Endothelial cell (in vitro differentiated cells): Measurements from ENCODE around the gene MYO16. TPM values are rescaled to one million over a fixed set of nuclear protein-coding genes. Genes with fewer than 3 reads are reported as not detected.

Experiments
- DNase-seq: peaks from one replicate; pipeline ENCODE4 v3.0.0; 2021; ENCODE audit warnings: low spot score
- H3K27ac Mint-ChIP-seq: one replicate; pipeline ENCODE4 v1.8.0; 2021; ENCODE audit warnings: mixed read lengths, inconsistent platforms; ENCODE audit not compliant: unreplicated experiment
- H3K27me3 Mint-ChIP-seq: one replicate; pipeline ENCODE4 v1.8.0; 2021; ENCODE audit warnings: mild to moderate bottlenecking, moderate library complexity, mixed read lengths, inconsistent platforms; ENCODE audit not compliant: unreplicated experiment
- H3K36me3 Mint-ChIP-seq: one replicate; pipeline ENCODE4 v1.8.0; 2021; ENCODE audit warnings: mild to moderate bottlenecking, low read depth, mixed read lengths, inconsistent platforms; ENCODE audit not compliant: unreplicated experiment
- H3K4me1 Mint-ChIP-seq: one replicate; pipeline ENCODE4 v1.8.0; 2021; ENCODE audit warnings: mild to moderate bottlenecking, mixed read lengths, inconsistent platforms; ENCODE audit not compliant: unreplicated experiment
- H3K4me3 Mint-ChIP-seq: one replicate; pipeline ENCODE4 v1.8.0; 2021; ENCODE audit warnings: mild to moderate bottlenecking, mixed read lengths, inconsistent platforms; ENCODE audit not compliant: unreplicated experiment
- H3K9me3 Mint-ChIP-seq: one replicate; pipeline ENCODE4 v1.8.0; 2021; ENCODE audit warnings: mixed read lengths, inconsistent platforms; ENCODE audit not compliant: unreplicated experiment
- long read RNA-seq: library from polyadenylated mRNA; unstranded; transcript quantifications from one replicate; pipeline ENCODE4 v2.0.0, GENCODE V29; 2020; ENCODE audit not compliant: unreplicated experiment
- total RNA-seq: library from RNA; stranded (reverse); fragmentation: NEBNext Ultra II Directional; extraction: Animal tissue kit (Norgen Biotek cat#: 25700); gene quantifications from one replicate; pipeline ENCODE4 v1.2.1, GENCODE V29; 2021; ENCODE audit not compliant: unreplicated experiment
- TF ChIP-seq, protein P1 (sequence below): fragments of 200-600 bp; sonication (generic); IDR thresholded peaks from one replicate; pipeline ENCODE4 v1.5.0; 2021; ENCODE audit warnings: antibody characterized with exemption; ENCODE audit not compliant: unreplicated experiment

The MYO16 gene
- total RNA-seq: 1.4 TPM
- long read RNA-seq: 0 reads

GRCh38 chr13:108629181-108629752 is at the start of gene MYO16:
Gene MYO16 (plus strand): TSS chr13:108629611. CDS start chr13:108629845, 234 bp downstream.
- Mint-ChIP-seq H3K4me1 (no peaks in the 10 kb centered on the region), H3K27me3 (peaks cover 1% of the 10 kb centered on the region), H3K36me3 (no peaks in the 10 kb centered on the region), H3K4me3 (no peak within 1 kb of the TSS), H3K27ac (no peak within 1 kb of the TSS), H3K9me3 (no peaks in the 10 kb centered on the region)
- TF ChIP-seq, protein P1, sequence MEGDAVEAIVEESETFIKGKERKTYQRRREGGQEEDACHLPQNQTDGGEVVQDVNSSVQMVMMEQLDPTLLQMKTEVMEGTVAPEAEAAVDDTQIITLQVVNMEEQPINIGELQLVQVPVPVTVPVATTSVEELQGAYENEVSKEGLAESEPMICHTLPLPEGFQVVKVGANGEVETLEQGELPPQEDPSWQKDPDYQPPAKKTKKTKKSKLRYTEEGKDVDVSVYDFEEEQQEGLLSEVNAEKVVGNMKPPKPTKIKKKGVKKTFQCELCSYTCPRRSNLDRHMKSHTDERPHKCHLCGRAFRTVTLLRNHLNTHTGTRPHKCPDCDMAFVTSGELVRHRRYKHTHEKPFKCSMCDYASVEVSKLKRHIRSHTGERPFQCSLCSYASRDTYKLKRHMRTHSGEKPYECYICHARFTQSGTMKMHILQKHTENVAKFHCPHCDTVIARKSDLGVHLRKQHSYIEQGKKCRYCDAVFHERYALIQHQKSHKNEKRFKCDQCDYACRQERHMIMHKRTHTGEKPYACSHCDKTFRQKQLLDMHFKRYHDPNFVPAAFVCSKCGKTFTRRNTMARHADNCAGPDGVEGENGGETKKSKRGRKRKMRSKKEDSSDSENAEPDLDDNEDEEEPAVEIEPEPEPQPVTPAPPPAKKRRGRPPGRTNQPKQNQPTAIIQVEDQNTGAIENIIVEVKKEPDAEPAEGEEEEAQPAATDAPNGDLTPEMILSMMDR: no peak
- no peak for DNase-seq

- TF ChIP-seq, protein P1: no peak
- Mint-ChIP-seq H3K36me3 (no peaks in the 10 kb centered on the region), H3K4me1 (peaks cover 16% of the 10 kb centered on the region), H3K4me3 (no peak overlapping the region), H3K9me3 (no peaks in the 10 kb centered on the region), H3K27me3 (peaks cover 2% of the 10 kb centered on the region), H3K27ac (peak overlapping the region; percentile 72)
- no peak for DNase-seq
These were observed 42.6 kb upstream of the MYO16 start for GRCh38 chr13:108586826-108587225.

DNA sequence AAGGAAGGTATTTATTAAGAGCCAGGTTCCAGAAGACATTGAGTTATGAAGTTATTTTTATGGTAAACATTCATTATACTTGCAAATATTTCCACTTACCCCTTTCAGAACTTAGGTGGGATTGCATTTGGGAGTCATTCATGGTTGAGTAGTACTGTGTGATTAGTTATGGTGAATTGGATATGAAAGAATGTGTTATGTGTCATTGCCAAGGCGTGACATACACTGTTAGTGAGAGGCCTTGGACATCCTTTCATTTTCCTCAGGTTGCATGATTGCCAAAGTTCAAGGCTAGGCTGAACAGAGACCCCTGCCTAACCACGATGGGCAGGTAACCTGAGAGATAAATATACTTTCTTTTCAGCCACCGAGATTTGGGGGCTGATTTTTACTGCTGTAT is 40.9 kb upstream of the MYO16 start:
- DNase-seq: no peak
- Mint-ChIP-seq H3K9me3 (no peaks in the 10 kb centered on the region), H3K27ac (no peak overlapping the region), H3K4me3 (no peak overlapping the region), H3K4me1 (peaks cover 16% of the 10 kb centered on the region), H3K36me3 (no peaks in the 10 kb centered on the region), H3K27me3 (peaks cover 2% of the 10 kb centered on the region)
- TF ChIP-seq, protein P1: no peak

- no peak for DNase-seq
- no peaks in the 10 kb centered on the region for H3K9me3 Mint-ChIP-seq
- H3K4me3 Mint-ChIP-seq: no peak overlapping the region
- peaks cover 2% of the 10 kb centered on the region for H3K4me1 Mint-ChIP-seq
- H3K27me3 Mint-ChIP-seq: no peaks in the 10 kb centered on the region
- TF ChIP-seq, protein P1: no peak
- H3K27ac Mint-ChIP-seq: no peak overlapping the region
- H3K36me3 Mint-ChIP-seq: no peaks in the 10 kb centered on the region
These were observed 35.3 kb upstream of the MYO16 start for GRCh38 chr13:108594153-108594552.

- Mint-ChIP-seq H3K4me3 (no peak overlapping the region), H3K36me3 (no peaks in the 10 kb centered on the region), H3K4me1 (no peaks in the 10 kb centered on the region), H3K9me3 (no peaks in the 10 kb centered on the region), H3K27ac (no peak overlapping the region), H3K27me3 (no peaks in the 10 kb centered on the region)
- DNase-seq: no peak
- TF ChIP-seq, protein P1: no peak
These were observed 33.8 kb upstream of the MYO16 start for GRCh38 chr13:108595436-108596274.
